ENCODE results near the gene FAM163B. TPM values are rescaled to one million over a fixed set of nuclear protein-coding genes. Genes with fewer than 3 reads are reported as not detected.

FAM163B gene
- total RNA-seq, 2 donors from 2014 or later, result not detected

- Mint-ChIP-seq H3K4me3 (no peak overlapping the region), H3K36me3 (ENCODE audit: low read depth) (no peaks in the 10 kb centered on the region), H3K27ac (no peak overlapping the region), H3K9me3 (no peaks in the 10 kb centered on the region), H3K27me3 (peaks cover 4% of the 10 kb centered on the region), H3K4me1 (no peaks in the 10 kb centered on the region)
- ATAC-seq (replicated peaks), result no peak
Observed at GRCh38 chr9:133539991-133540697, 69.0 kb downstream of the FAM163B start.

GRCh38 chr9:133538851-133539833, 70.0 kb downstream of the FAM163B start:
- no peak overlapping the region for H3K4me3 Mint-ChIP-seq
- no peak overlapping the region for H3K27ac Mint-ChIP-seq
- no peaks in the 10 kb centered on the region for H3K36me3 Mint-ChIP-seq (ENCODE audit: low read depth)
- no peaks in the 10 kb centered on the region for H3K4me1 Mint-ChIP-seq
- ATAC-seq (replicated peaks), result no peak
- H3K9me3 Mint-ChIP-seq, result no peaks in the 10 kb centered on the region
- H3K27me3 Mint-ChIP-seq, result peaks cover 4% of the 10 kb centered on the region

- H3K9me3 Mint-ChIP-seq, result no peaks in the 10 kb centered on the region
- no peaks in the 10 kb centered on the region for H3K4me1 Mint-ChIP-seq
- no peak for ATAC-seq (replicated peaks)
- H3K27ac Mint-ChIP-seq, result no peak overlapping the region
- no peaks in the 10 kb centered on the region for H3K36me3 Mint-ChIP-seq (ENCODE audit: low read depth)
- no peak overlapping the region for H3K4me3 Mint-ChIP-seq
- peaks cover 8% of the 10 kb centered on the region for H3K27me3 Mint-ChIP-seq
Observed at GRCh38 chr9:133538176-133538575, 71.0 kb downstream of the FAM163B start.

GRCh38 chr9:133537257-133537656, 71.9 kb downstream of the FAM163B start:
- peaks cover 14% of the 10 kb centered on the region for H3K27me3 Mint-ChIP-seq
- no peaks in the 10 kb centered on the region for H3K4me1 Mint-ChIP-seq
- H3K4me3 Mint-ChIP-seq, result no peak overlapping the region
- H3K36me3 Mint-ChIP-seq (ENCODE audit: low read depth), result no peaks in the 10 kb centered on the region
- no peaks in the 10 kb centered on the region for H3K9me3 Mint-ChIP-seq
- no peak overlapping the region for H3K27ac Mint-ChIP-seq
- ATAC-seq (replicated peaks), result no peak

DNA sequence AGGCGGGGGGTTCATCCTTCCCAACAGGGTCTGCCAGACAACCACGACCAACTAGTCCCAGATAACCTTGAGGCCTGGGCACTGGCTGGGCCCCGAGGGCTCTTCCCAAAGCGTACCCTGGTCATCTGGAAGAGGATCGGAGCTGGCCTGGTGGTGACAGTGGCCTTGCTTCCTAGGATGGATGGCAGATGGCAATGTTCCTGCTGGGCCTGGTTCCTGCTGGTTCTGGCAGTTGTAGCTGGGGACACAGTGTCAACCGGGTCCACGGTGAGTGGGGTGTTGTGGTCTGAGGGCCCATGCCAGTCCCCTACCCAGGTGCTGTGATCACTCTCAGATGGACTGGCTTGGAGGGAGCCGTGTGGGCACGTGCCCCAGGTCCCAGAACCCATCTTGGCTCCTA, 72.7 kb downstream of the FAM163B start:
- peaks cover 18% of the 10 kb centered on the region for H3K27me3 Mint-ChIP-seq
- ATAC-seq (replicated peaks), result no peak
- no peaks in the 10 kb centered on the region for H3K4me1 Mint-ChIP-seq
- no peak overlapping the region for H3K4me3 Mint-ChIP-seq
- H3K9me3 Mint-ChIP-seq, result no peaks in the 10 kb centered on the region
- H3K36me3 Mint-ChIP-seq (ENCODE audit: low read depth), result no peaks in the 10 kb centered on the region
- no peak overlapping the region for H3K27ac Mint-ChIP-seq

DNA sequence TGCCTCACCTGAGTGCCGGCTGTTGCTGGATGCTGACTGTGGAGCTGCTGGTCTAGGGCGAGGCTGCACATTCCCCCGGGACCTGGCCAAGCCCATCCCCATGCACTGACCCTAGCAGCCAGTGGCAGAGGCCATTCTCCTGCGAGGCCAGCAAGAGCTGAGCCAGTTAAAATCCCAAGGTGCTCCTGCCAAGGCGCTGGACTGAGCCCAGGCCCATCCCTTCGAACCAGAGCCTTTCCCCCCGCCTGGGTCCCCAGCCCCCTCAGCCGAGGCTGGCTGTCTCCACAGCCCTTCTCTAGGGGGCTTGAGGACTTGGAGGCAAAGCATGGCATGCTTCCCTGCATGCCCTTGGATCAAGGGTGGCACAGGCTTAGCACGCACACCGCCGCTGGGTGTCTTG, 73.1 kb downstream of the FAM163B start:
- Mint-ChIP-seq H3K36me3 (ENCODE audit: low read depth) (no peaks in the 10 kb centered on the region), H3K27ac (no peak overlapping the region), H3K27me3 (peaks cover 18% of the 10 kb centered on the region), H3K4me3 (no peak overlapping the region), H3K9me3 (no peaks in the 10 kb centered on the region), H3K4me1 (no peaks in the 10 kb centered on the region)
- ATAC-seq (replicated peaks), result no peak

- Mint-ChIP-seq H3K27ac (no peak overlapping the region), H3K4me1 (no peaks in the 10 kb centered on the region), H3K4me3 (no peak overlapping the region), H3K27me3 (peaks cover 18% of the 10 kb centered on the region), H3K36me3 (ENCODE audit: low read depth) (no peaks in the 10 kb centered on the region), H3K9me3 (no peaks in the 10 kb centered on the region)
- ATAC-seq (replicated peaks), result no peak
Observed at GRCh38 chr9:133535306-133535877, 73.8 kb downstream of the FAM163B start.

DNA sequence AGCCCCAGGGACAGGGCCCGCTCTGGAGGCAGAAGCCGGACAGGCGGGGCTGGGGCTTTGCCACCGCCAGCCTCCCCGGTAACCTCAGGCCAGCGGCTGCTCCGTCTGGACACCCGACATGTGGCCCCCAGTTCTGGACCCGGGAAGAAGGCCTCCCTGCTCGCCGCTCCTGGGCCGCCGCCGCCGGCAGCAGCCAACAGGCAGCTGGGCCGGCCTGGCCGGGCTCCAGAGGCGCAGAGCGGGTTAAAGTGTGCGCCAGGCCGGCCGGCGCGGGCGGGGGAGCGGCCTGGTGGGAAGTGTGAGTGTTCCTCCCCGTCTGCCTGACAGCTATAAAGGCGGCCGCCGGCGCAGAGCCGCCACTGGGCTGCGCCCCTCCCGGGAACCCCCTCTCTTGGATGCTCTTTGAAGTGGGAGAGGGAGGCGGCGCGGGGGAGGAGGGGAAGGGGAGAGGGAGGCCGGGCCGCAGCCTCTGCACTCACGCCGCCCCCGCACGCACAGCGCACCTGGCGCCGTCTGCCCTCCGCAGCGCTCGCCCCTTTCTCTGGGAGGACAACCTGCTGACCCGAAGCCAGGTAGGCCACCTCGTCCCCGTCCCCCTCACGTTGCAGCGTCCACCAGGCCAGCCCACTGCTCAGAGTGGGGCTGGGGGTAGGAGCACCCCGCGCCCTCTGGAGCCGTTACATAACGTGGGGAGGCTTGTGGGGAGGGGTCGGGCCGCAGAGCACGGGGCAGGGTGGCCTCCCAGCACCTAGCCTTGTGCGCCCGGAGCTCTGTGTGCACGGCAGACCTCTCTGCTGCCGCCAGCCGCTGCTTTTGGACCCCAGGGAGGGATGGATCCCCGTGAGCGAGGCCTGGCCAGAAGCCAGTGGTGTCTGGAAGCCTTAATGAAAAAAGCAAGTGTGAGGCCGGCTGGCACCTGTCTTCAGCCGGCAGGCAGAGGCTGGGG, 74.6 kb downstream of the FAM163B start, which contains the start of gene ADAMTSL2:
ADAMTSL2 (plus strand) TSS at position 359 of the 946 bp plus-strand sequence. CDS start 2,009 bp downstream, outside the sequence.
- H3K4me3 Mint-ChIP-seq, result no peak within 1 kb of the TSS

DNA sequence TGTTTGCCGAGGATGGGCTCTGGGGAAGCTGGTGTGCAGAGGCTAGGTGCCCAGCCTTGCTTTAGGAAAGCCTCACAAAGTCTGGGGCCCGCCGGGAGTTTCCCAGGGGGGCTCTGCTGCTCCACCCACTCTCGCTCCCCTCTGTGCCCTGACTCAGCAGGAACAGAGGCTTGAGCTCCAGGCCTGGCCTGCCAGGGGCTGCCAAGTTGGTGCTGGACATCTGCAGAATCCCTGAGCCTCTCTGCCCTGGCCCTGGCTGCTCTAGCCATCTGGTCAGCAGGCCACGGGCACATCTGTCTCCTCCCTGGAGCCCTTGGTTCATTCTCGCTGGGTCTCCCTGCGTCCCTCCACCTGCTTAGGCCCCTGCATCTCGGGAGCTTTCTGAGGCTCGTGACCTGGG, 75.3 kb downstream of the FAM163B start:
- no peaks in the 10 kb centered on the region for H3K36me3 Mint-ChIP-seq (ENCODE audit: low read depth)
- no peak overlapping the region for H3K27ac Mint-ChIP-seq
- H3K27me3 Mint-ChIP-seq, result peaks cover 18% of the 10 kb centered on the region
- H3K4me3 Mint-ChIP-seq, result no peak overlapping the region
- no peaks in the 10 kb centered on the region for H3K4me1 Mint-ChIP-seq
- ATAC-seq (replicated peaks), result no peak
- H3K9me3 Mint-ChIP-seq, result no peaks in the 10 kb centered on the region

More for the DNA sequence above, 74.6 kb downstream of the FAM163B start, which contains the start of gene ADAMTSL2:
- H3K27ac Mint-ChIP-seq, result no peak within 1 kb of the TSS
- H3K27me3 Mint-ChIP-seq, result peaks cover 20% of the 10 kb centered on the region
- H3K36me3 Mint-ChIP-seq (ENCODE audit: low read depth), result no peaks in the 10 kb centered on the region
- no peaks in the 10 kb centered on the region for H3K4me1 Mint-ChIP-seq
- no peaks in the 10 kb centered on the region for H3K9me3 Mint-ChIP-seq
- no peak for ATAC-seq (replicated peaks)

DNA sequence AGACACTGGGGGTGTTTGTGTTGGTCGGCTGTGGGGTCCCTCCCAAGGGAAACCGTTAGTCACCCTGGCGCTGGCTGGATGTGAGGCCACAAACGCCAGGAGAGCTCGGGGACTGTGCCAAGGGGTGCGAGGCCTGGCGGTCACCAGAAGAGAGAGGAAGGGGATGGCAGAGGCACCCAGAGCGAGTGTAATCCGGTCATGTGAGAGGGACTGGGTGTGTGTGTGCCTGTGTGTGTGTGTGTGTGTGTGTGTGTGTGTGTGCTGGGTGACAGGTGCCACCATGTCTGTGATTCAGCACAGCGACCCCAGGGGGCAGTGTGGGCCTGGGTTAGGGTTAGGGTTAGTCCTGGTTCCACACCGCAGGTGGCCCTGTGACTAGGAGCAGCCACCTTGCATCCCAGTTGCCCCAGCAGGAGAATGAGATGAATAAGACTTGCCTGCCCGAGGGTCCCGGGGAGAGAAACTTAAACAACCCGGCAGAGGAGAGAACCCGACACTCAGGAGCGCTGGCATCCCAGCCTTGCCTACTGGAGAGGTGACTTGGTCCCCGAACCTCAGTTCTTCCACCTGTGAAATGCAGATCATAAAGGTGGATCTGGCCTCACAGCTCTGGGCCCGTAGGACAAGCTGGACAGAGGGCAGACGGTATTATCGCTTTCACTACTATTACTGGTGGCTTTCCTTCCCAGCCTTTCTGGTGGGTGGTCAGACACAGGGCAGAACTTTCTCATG, 76.1 kb downstream of the FAM163B start:
- no peaks in the 10 kb centered on the region for H3K4me1 Mint-ChIP-seq
- H3K27me3 Mint-ChIP-seq, result peaks cover 18% of the 10 kb centered on the region
- H3K36me3 Mint-ChIP-seq (ENCODE audit: low read depth), result no peaks in the 10 kb centered on the region
- H3K4me3 Mint-ChIP-seq, result no peak overlapping the region
- no peak overlapping the region for H3K27ac Mint-ChIP-seq
- H3K9me3 Mint-ChIP-seq, result no peaks in the 10 kb centered on the region
- peak; percentile 63 for ATAC-seq (replicated peaks)

- Mint-ChIP-seq H3K4me1 (no peaks in the 10 kb centered on the region), H3K9me3 (no peaks in the 10 kb centered on the region)
- no peak for ATAC-seq (replicated peaks)
Observed at GRCh38 chr9:133531293-133531692, 77.9 kb downstream of the FAM163B start.

DNA sequence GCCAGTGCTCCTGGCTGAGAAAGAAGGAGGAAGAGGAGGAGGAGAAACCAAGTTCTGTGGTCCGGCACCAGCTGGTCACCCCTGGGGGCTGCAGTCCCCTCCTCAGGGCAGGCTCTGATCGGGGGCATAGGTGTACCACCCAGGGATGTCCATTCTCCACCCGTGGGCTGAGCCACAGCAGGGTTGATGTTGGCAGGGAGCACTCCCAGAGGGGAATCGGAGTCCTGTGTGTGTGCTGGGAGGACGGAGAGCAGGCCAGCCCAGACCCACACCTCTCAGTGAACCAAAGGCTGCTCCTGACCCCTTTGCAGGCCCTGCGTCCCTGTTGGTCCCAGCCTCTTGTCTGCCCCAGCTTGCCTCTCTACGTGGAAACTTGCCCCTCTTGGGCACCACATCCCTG, 79.3 kb downstream of the FAM163B start:
- Mint-ChIP-seq H3K4me3 (no peak overlapping the region), H3K9me3 (no peaks in the 10 kb centered on the region), H3K36me3 (ENCODE audit: low read depth) (no peaks in the 10 kb centered on the region), H3K4me1 (no peaks in the 10 kb centered on the region), H3K27me3 (peaks cover 21% of the 10 kb centered on the region), H3K27ac (no peak overlapping the region)
- no peak for ATAC-seq (replicated peaks)

More at GRCh38 chr9:133531293-133531692, 77.9 kb downstream of the FAM163B start:
- H3K27me3 Mint-ChIP-seq, result peaks cover 21% of the 10 kb centered on the region
- H3K27ac Mint-ChIP-seq, result no peak overlapping the region
- H3K36me3 Mint-ChIP-seq (ENCODE audit: low read depth), result no peaks in the 10 kb centered on the region
- H3K4me3 Mint-ChIP-seq, result no peak overlapping the region

DNA sequence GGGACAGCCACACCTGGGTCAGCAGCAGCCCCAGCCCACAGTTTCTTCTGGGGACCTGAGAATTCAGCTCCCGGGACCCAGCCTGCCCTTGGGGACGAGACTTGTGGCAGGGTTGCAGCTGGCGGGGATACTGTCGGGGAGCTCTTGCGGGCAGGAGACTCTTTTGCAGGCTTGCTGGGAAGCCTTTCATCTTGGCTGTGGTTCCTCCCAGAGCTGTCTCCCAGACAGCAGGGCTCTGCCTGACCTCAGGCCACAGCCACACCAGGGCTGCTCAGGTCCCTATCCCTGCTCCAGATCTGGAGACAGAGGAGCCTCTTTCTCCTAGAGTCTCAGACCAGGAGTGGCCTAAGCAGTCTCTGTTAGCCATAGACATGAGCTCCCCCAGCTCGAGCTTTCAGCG, 79.7 kb downstream of the FAM163B start:
- ATAC-seq (replicated peaks), result no peak
- H3K4me3 Mint-ChIP-seq, result no peak overlapping the region
- H3K4me1 Mint-ChIP-seq, result no peaks in the 10 kb centered on the region
- no peak overlapping the region for H3K27ac Mint-ChIP-seq
- H3K9me3 Mint-ChIP-seq, result no peaks in the 10 kb centered on the region
- no peaks in the 10 kb centered on the region for H3K36me3 Mint-ChIP-seq (ENCODE audit: low read depth)
- peaks cover 21% of the 10 kb centered on the region for H3K27me3 Mint-ChIP-seq

All from activated T-helper 17 cell treated with anti-CD3 and anti-CD28 coated beads, Interleukin-2, amount 50 U/mL, for 72 hours (primary cell).